ENCODE measurements around the gene MPRIP. TPM values are rescaled to one million over a fixed set of nuclear protein-coding genes. Genes with fewer than 3 reads are reported as not detected.
A peak's percentile ranks its signal among the peaks of the same experiment; 100 is the strongest.
"Not testable (repeated sequence)": the region's sequence is repeated elsewhere in the genome, so short reads cannot be mapped to it uniquely, and the experiment has no call there.

Gene MPRIP
- total RNA-seq, 3 donors from 2014 or later, result 121 to 132 (median 132) TPM

DNA sequence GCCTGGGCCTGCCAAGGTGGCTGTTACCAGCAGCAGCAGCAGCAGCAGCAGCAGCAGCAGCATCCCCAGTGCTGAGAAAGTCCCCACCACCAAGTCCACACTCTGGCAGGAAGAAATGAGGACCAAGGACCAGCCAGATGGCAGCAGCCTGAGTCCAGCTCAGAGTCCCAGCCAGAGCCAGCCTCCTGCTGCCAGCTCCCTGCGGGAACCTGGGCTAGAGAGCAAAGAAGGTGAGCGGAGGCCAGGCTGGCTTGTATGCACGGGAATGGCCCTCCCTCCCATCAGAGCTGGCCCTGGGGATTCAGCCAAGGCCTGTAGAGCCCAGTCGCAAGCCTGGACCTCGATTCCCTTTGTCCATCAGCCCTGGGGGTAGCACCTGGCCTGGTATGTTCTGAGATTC is 94.0 kb downstream of the MPRIP start:
- H3K4me1 Mint-ChIP-seq (ENCODE audit: low read depth); H3K27me3 Mint-ChIP-seq (ENCODE audit: low read depth); H3K36me3 Mint-ChIP-seq (ENCODE audit: insufficient read depth): not testable (repeated sequence)

DNA sequence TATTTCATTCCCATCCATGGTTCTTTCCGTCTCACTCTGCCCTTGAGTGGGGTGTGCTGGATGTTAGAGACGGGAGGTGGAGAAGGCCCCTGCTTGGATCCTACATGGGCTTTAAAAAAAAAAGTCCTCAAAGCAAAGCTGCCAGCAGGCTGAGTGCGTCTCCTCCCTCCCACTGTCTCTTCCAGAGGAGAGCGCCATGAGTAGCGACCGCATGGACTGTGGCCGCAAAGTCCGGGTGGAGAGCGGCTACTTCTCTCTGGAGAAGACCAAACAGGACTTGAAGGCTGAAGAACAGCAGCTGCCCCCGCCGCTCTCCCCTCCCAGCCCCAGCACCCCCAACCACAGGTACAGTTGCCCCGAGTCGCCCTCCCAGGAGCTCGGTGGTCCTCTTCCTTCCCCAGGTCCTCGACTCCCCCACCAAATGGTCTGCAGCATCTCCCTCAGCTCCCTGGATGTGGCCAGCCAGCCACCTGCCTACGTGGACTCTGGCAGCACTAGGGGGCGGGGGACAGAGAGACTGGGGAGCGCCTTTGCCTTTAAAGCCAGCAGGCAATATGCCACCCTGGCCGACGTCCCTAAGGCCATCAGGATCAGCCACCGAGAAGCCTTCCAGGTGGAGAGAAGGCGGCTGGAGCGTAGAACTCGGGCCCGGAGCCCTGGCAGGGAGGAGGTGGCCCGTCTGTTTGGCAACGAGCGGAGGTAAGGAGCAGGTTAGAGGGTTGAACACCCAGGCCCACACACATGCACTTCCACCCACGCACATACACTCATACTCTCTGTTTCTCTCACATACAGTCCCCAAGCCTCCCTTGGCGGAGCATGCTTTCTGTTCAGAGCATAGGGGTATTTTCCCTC is 95.7 kb downstream of the MPRIP start:
- H3K4me1 Mint-ChIP-seq (ENCODE audit: low read depth), result peaks cover 5% of the 10 kb centered on the region
- DNase-seq (no peak), ATAC-seq (peak in 1 of 2 donors; percentile 56)
- H3K27me3 Mint-ChIP-seq (ENCODE audit: low read depth), result no peaks in the 10 kb centered on the region
- no peak overlapping the region for H3K4me3 Mint-ChIP-seq
- no peaks in the 10 kb centered on the region for H3K9me3 Mint-ChIP-seq
- H3K36me3 Mint-ChIP-seq (ENCODE audit: insufficient read depth), result peaks cover 17% of the 10 kb centered on the region

More for the DNA sequence above, 94.0 kb downstream of the MPRIP start:
- H3K4me3 Mint-ChIP-seq, ATAC-seq, H3K9me3 Mint-ChIP-seq, DNase-seq: not testable (repeated sequence)

DNA sequence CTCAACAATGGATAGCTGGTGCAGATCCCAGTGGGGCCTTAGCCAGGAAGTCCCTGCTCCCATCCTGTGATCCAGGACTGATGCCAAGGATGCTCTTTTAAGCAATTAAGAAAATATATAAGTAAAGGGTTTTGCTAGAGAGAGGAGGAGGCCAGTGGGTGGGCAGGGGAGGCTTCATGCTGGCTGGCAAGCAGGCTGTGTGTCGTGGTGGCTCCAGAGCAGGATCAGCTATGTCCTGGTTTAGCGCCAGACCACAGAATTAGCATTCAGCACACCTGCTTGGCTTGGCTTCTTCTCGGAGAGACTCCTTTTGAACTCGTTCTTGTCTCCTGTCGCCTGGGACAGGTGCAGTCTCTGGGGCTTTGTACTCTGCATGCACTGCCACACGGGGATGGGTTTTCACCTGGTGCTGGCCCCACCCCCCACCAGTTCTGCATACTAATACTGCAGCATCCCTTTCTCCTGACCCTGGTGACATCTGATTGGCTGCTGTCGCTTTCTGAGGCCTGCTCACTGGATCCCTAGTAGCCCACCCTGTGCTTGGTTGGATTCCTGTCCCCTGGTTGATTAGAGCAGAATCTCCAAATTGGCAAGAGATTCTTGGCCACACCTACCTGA is 97.8 kb downstream of the MPRIP start:
- no peak for DNase-seq
- H3K9me3 Mint-ChIP-seq, result no peaks in the 10 kb centered on the region
- H3K4me3 Mint-ChIP-seq, result no peak overlapping the region
- no peaks in the 10 kb centered on the region for H3K27me3 Mint-ChIP-seq (ENCODE audit: low read depth)
- no peak for ATAC-seq
- H3K4me1 Mint-ChIP-seq (ENCODE audit: low read depth), result peaks cover 5% of the 10 kb centered on the region
- peaks cover 14% of the 10 kb centered on the region for H3K36me3 Mint-ChIP-seq (ENCODE audit: insufficient read depth)

DNA sequence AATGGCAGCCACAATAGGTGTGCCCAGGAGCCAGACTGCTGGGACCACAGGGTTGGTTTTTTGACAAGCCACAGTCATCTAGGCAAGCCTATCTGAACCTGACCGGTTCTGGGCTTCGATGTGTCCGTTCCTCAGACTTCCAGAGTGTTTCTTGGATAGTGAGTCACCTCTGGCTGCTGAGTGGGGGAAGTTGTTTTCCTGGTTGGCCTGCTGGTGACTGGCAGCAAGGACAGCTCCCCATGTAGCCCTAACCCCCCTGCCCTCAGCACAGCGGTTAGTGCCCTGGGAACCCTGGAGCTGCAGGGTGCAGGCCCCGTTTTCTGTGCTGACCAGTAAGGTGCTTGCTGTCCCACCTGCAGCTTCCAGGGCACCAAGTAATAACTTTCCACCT is 98.3 kb downstream of the MPRIP start:
- Mint-ChIP-seq H3K27me3 (ENCODE audit: low read depth) (no peaks in the 10 kb centered on the region), H3K4me1 (ENCODE audit: low read depth) (peaks cover 5% of the 10 kb centered on the region), H3K9me3 (no peaks in the 10 kb centered on the region), H3K4me3 (no peak overlapping the region), H3K36me3 (ENCODE audit: insufficient read depth) (peaks cover 14% of the 10 kb centered on the region)
- ATAC-seq, result no peak
- DNase-seq, result no peak

DNA sequence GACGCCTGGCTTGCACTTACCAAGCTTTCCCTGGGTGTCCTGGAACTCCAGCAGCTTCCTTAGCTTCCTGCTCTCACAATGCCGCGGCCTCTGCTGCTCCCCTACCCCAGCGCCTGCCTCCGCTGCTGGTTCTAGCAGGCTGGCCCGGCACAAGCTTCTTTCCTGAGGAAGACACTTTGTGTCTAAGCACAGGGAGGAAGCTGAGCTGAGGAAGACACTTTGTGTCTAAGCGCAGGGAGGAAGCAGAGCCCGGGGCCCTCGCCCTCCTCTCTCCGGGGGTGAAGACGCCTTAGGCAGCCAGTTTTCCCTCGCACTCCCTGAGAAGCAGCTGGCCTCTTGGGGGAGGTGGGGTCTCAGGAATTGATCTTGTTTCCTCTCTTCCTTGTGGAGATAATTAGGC is 99.0 kb downstream of the MPRIP start:
- Mint-ChIP-seq H3K36me3 (ENCODE audit: insufficient read depth) (peaks cover 14% of the 10 kb centered on the region), H3K27me3 (ENCODE audit: low read depth) (no peaks in the 10 kb centered on the region), H3K4me3 (no peak overlapping the region), H3K4me1 (ENCODE audit: low read depth) (peaks cover 5% of the 10 kb centered on the region), H3K9me3 (no peaks in the 10 kb centered on the region)
- DNase-seq (no peak), ATAC-seq (no peak)

DNA sequence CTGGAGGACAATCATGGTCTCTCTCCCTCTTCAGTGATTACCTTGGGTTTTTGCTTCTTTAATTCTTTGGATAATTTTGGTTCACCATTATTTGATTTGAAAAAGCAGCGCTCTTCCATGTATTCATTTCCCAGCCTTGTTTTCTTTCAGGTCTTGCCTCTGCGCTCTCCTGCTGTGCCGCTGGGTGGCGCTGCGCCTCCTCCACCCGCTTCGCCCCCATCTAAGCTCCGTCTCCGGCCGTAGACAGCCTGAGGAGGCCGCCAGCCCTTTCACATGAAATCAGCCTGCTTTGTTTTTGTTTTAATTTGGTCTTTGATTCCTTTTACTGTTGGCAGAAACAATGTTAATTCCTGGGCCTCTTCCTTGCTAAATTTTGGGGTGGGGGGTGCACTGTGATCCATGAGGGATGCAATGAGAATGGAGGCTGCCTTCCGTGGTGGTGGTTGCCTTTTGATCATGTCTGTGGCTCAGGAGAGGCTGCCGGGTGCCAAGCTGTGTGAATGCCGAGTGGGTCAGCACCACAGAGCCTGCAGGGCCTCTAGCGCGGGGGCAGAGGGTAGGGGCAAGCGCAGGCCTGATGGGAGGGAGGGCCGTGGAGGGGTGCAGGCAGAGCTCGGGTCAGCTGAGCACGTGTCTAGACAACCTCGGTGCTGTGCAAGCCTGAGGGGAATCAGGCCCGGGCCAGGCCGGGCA is 99.7 kb downstream of the MPRIP start:
- no peaks in the 10 kb centered on the region for H3K27me3 Mint-ChIP-seq (ENCODE audit: low read depth)
- peak in 1 of 2 donors; percentile 68 for ATAC-seq

DNA sequence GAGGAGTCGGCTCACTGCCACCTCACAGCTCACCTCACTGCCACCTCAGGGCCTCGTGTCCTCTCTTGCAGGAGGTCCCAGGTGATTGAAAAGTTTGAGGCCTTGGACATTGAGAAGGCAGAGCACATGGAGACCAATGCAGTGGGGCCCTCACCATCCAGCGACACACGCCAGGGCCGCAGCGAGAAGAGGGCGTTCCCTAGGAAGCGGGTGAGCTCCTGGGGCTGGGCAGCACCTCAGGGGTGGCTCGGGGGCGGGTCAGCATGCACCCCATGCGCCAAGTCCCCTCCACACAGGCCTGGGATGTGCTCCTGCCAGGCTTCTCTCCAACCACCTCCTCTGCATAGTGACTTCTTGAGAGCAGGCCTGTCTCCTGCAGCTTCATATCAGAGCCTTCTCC is 100.3 kb downstream of the MPRIP start:
- DNase-seq (no peak), ATAC-seq (no peak)
- Mint-ChIP-seq H3K36me3 (ENCODE audit: insufficient read depth) (peaks cover 10% of the 10 kb centered on the region), H3K4me3 (no peak overlapping the region), H3K27me3 (ENCODE audit: low read depth) (no peaks in the 10 kb centered on the region), H3K9me3 (no peaks in the 10 kb centered on the region), H3K4me1 (ENCODE audit: low read depth) (peaks cover 5% of the 10 kb centered on the region)

More for the DNA sequence above, 99.7 kb downstream of the MPRIP start:
- Mint-ChIP-seq H3K36me3 (ENCODE audit: insufficient read depth) (peaks cover 10% of the 10 kb centered on the region), H3K4me1 (ENCODE audit: low read depth) (peaks cover 5% of the 10 kb centered on the region), H3K9me3 (no peaks in the 10 kb centered on the region), H3K4me3 (no peak overlapping the region)
- peak; percentile 36 for DNase-seq

DNA sequence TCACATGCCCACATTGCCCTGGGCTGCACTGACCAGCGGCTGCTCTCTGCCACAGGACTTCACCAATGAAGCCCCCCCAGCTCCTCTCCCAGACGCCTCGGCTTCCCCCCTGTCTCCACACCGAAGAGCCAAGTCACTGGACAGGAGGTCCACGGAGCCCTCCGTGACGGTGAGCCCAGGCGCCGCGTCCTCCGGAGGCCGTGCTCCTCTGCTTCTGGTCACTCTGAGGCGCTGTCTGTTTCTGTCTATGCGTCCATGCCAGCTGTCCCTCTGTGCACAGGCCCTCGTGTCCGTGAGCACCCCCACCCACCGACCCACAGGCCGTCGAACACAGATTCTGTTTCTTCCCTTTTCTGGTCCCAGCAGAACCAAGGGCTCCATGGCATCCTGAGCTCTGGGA is 101.2 kb downstream of the MPRIP start:
- Mint-ChIP-seq H3K4me1 (ENCODE audit: low read depth) (peaks cover 5% of the 10 kb centered on the region), H3K27me3 (ENCODE audit: low read depth) (no peaks in the 10 kb centered on the region), H3K9me3 (no peaks in the 10 kb centered on the region), H3K4me3 (no peak overlapping the region), H3K36me3 (ENCODE audit: insufficient read depth) (peaks cover 13% of the 10 kb centered on the region)
- ATAC-seq (no peak), DNase-seq (no peak)

DNA sequence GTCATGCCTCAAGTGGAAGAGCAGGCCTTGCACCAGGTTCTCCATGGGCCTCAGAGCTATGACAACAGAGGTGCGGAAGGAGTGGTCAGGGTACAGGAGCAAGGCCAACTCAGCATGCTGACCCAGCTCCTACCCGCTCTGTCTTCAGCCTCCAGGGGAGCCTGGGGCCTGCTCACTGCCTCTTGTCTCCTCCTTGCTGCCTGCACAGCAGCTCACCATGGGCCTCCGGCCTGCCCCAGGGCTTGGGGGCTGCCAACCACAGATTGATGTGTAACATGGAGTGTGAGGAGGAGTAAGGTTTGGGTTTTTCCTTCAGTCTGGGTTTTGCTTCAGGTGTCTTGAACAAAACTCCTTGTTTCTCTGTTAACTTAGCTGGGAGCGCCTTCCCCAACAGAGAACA is 101.8 kb downstream of the MPRIP start:
- H3K4me3 Mint-ChIP-seq, result no peak overlapping the region

DNA sequence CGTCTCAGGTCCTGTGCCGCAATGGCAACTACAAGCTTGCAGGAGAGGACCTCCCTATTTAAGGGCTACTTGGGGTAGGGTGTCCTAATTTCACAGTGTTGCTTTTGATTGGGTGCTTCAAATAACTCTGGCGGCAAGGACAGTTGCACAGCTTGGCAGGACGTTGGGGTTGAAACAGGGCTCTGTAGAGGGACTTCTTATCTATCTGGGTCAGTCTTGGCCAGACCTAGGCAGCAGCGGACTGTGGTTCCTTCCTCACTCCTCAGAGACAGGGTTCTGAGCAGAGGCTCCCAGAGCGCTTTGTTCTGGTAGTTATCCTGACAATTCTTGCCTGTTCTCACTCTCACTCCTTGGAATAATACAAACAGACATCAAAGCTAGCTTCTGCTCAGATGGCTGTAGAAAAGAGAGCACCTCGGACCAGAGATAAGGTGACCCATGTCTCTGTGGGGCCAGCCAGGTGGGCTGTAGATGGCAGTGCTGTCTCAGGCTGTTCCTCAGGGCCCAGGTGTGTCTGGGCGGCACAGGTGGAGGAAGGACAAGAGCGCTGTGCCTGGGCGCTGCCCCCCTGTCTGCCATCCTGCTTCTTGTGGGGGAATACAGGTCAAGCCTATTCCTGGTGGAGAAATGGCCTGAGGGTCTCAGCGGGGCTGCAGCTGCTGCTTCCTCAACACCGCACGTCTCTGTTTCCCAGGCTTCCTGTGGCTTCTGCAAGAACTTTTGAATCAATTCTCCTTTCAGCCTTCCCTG is 102.8 kb downstream of the MPRIP start:
- Mint-ChIP-seq H3K36me3 (ENCODE audit: insufficient read depth) (peaks cover 13% of the 10 kb centered on the region), H3K4me1 (ENCODE audit: low read depth) (peaks cover 9% of the 10 kb centered on the region), H3K27me3 (ENCODE audit: low read depth) (no peaks in the 10 kb centered on the region)

More for the DNA sequence above, 101.8 kb downstream of the MPRIP start:
- ATAC-seq (no peak), DNase-seq (no peak)
- Mint-ChIP-seq H3K4me1 (ENCODE audit: low read depth) (peaks cover 5% of the 10 kb centered on the region), H3K36me3 (ENCODE audit: insufficient read depth) (peaks cover 13% of the 10 kb centered on the region), H3K9me3 (no peaks in the 10 kb centered on the region), H3K27me3 (ENCODE audit: low read depth) (no peaks in the 10 kb centered on the region)

DNA sequence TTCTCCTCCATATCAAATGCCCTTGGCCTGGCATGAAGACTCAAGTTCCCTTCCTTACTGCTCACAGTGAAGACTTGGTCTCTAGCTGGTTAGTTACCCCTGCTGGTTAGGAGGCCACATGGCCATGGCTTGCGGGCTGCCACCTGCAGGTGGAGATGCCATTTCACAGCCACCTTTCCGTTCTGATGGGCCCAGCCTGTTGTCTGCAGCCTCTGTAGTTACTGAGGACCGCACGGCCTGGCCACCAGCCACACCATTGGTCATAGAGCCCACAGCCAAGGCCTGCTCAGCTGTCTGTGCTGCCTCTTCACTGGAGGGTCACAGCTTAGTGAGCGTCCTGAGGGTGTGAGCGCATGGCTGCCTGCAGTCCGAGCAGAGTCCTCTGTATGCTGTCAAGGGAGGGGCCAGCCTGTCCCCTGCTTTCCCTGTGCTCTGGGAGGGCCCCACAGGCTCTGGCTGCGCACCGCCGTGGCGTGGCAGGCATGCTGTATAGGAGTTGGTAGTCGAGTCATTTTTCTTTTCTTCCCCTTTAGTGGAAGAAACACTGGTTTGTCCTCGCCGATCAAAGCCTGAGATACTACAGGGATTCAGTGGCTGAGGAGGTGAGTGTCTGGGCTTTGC is 104.6 kb downstream of the MPRIP start:
- peaks cover 16% of the 10 kb centered on the region for H3K36me3 Mint-ChIP-seq (ENCODE audit: insufficient read depth)
- DNase-seq (peak; percentile 20), ATAC-seq (no peak)
- H3K9me3 Mint-ChIP-seq, result no peaks in the 10 kb centered on the region
- no peaks in the 10 kb centered on the region for H3K27me3 Mint-ChIP-seq (ENCODE audit: low read depth)
- no peak overlapping the region for H3K4me3 Mint-ChIP-seq
- H3K4me1 Mint-ChIP-seq (ENCODE audit: low read depth), result peaks cover 21% of the 10 kb centered on the region

More for the DNA sequence above, 102.8 kb downstream of the MPRIP start:
- DNase-seq (no peak), ATAC-seq (no peak)
- no peak overlapping the region for H3K4me3 Mint-ChIP-seq
- H3K9me3 Mint-ChIP-seq, result no peaks in the 10 kb centered on the region

DNA sequence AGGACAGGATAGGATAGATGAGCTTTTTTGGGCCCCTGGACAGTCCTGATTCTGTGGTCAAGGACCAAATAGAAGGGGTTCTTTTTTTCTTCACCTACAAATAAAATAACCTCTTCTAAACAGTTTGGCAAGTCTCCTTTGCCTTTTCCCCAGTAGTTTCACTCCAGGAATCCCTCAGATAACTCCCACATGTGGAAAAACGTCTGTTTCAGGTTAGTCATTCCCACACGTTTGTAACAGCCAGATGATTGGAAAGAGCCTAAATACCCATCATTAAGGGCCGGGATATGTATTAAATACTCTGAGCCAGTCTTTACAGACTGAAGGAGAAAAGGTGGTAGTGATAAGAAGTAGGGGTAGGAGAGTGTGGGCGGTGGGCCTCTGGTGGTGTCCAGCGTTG is 105.6 kb downstream of the MPRIP start:
- Mint-ChIP-seq H3K4me1 (ENCODE audit: low read depth) (peaks cover 25% of the 10 kb centered on the region), H3K4me3 (no peak overlapping the region), H3K9me3 (no peaks in the 10 kb centered on the region), H3K36me3 (ENCODE audit: insufficient read depth) (peaks cover 15% of the 10 kb centered on the region), H3K27me3 (ENCODE audit: low read depth) (no peaks in the 10 kb centered on the region)
- no peak for DNase-seq
- no peak for ATAC-seq

DNA sequence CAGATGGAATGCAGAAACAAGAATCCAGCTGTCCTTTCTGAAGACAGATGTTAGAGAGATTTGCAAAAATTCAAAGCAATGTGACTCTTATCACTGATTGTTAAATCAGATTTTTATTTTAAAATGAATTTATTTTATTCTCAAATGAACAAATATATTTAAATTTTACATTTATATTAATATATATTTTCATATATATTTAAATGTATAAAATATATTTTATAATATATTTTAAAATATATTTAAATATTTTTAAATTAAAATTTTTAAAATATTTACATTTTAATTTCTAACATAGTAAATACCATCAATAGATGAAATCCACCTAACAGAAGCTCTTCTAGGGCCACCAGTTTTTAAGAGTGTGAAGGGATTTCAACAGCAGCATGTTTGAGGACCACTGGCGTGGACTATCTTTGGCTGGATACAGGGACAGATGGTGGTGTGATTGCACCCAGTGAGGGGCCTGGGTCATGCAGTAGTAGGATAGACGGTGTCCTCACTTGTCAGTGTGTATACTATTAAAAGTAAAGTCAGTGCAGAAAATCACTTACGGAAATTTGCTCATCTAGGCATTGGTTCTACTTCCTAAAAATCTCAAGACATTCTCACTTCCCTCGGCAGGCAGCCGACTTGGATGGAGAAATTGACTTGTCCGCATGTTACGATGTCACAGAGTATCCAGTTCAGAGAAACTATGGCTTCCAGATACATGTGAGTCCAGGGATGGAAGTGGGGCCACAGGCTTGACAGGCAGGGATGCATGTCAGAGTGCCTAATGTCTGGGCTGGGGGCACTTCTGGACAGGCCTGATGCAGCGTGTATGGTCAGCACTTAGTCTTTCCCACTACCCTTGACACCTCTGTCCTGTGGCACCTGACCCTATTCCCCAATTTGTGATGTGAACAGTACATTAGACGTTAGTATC is 107.5 kb downstream of the MPRIP start:
- H3K9me3 Mint-ChIP-seq, result no peaks in the 10 kb centered on the region
- H3K4me3 Mint-ChIP-seq, result no peak overlapping the region
- peaks cover 44% of the 10 kb centered on the region for H3K4me1 Mint-ChIP-seq (ENCODE audit: low read depth)
- peaks cover 24% of the 10 kb centered on the region for H3K36me3 Mint-ChIP-seq (ENCODE audit: insufficient read depth)
- ATAC-seq (no peak), DNase-seq (no peak)
- no peaks in the 10 kb centered on the region for H3K27me3 Mint-ChIP-seq (ENCODE audit: low read depth)
